Measurements from ENCODE around the gene OBSL1. TPM values are rescaled to one million over a fixed set of nuclear protein-coding genes. Genes with fewer than 3 reads are reported as not detected.

The OBSL1 gene
- total RNA-seq, 6 donors from 2014 or later, result 38.2 to 303 (median 67.4) TPM

DNA sequence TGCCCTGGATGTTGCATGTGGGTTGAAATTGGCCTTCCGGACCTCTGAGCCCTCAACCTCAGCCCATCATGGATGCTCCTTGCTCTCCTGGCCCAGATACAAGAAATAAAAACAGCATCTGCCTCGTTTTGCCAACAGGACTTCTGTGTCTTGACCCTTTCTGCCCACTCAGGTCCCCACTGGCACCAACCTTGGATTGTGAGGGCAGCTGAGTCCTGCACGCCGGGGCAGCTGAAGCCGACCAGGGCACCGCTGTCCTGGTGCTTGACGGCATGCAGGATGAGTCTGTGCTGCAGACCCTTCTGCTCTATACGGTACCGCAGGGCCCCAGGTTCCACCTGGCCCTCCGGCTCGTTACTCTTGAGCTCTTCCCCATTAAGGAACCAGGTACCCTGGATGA is 4.7 kb downstream of the OBSL1 start:
- DNase-seq, result peak in 1 of 2 donors; percentile 49

DNA sequence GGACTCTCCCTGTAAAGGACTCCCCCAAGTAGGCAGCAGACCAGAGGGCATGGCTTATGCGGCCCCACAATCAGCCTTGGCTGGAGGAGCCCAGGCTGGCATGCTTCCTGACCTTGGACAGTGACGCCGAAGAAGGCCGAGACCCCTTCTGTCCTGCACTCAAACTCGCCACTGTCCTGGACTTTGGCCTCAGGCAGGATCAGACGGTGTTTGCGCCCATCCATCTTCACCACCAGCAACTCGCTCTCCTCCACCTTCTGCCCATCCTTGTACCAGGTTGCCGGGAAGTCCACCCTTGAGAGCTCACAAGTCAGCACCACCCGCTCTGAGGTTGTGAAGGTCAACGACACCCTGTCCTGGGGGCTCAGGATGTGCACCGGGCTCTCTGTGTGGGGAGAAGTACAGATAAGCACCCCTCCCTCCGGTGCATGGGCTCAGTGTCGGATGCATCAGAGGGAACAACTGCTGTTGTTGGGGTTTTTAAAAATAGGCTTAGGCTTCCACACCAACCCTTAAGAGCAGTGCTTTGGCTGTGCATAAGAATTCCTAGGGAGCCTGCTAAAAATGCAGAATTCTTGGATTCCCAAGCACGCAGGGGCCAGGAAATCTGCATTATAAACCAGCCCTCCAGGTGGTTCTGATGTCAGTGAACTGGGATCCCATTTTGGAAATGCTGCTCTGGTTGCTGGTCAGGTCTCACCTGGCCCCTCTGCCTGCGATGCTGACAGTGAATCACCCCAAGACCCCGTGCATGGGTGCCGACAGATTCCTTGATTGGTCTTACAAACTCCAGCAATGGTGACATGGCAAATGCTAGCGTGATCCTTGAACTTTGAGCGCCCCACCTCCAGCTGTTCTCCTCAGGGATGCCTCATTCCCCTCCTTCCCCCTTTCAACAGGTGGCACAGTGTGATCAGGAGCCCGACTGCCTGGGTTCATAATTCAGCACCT is 5.9 kb downstream of the OBSL1 start:
- Histone ChIP-seq H3K9me3 (no peaks in the 10 kb centered on the region), H3K27ac (no peak overlapping the region), H3K36me3 (peaks cover 0 to 13% (median 3%) of the 10 kb centered on the region in 4 donors), H3K27me3 (no peaks in the 10 kb centered on the region), H3K4me1 (peaks cover 3 to 12% (median 8%) of the 10 kb centered on the region in 4 donors), H3K4me3 (no peak overlapping the region)
- 86 to 89% methylated on average over 19 to 21 of the region's 21 CpGs for whole genome bisulfite sequencing, 2 donors
- TF ChIP-seq EP300 (IDR thresholded peaks at IDR 0.05) (no peak), POLR2A (IDR thresholded peaks at IDR 0.05) (no peak), POLR2AphosphoS5 (IDR thresholded peaks at IDR 0.05) (no peak)
- TF ChIP-seq, protein P1, sequence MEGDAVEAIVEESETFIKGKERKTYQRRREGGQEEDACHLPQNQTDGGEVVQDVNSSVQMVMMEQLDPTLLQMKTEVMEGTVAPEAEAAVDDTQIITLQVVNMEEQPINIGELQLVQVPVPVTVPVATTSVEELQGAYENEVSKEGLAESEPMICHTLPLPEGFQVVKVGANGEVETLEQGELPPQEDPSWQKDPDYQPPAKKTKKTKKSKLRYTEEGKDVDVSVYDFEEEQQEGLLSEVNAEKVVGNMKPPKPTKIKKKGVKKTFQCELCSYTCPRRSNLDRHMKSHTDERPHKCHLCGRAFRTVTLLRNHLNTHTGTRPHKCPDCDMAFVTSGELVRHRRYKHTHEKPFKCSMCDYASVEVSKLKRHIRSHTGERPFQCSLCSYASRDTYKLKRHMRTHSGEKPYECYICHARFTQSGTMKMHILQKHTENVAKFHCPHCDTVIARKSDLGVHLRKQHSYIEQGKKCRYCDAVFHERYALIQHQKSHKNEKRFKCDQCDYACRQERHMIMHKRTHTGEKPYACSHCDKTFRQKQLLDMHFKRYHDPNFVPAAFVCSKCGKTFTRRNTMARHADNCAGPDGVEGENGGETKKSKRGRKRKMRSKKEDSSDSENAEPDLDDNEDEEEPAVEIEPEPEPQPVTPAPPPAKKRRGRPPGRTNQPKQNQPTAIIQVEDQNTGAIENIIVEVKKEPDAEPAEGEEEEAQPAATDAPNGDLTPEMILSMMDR (IDR thresholded peaks at IDR 0.05), result no peak
- DNase-seq, result no peak
- no peak for ATAC-seq (ENCODE audit: low FRiP score in 2 of 2)

More for the DNA sequence above, 4.7 kb downstream of the OBSL1 start:
- WGBS, 2 donors, result 81 to 96% methylated on average over 2 to 9 of the region's 11 CpGs
- TF ChIP-seq, protein P1 (IDR thresholded peaks at IDR 0.05), result no peak
- TF ChIP-seq POLR2AphosphoS5 (IDR thresholded peaks at IDR 0.05) (no peak), EP300 (IDR thresholded peaks at IDR 0.05) (no peak), POLR2A (IDR thresholded peaks at IDR 0.05) (no peak)
- Histone ChIP-seq H3K27me3 (peaks cover 0 to 4% (median 0%) of the 10 kb centered on the region in 4 donors), H3K9me3 (no peaks in the 10 kb centered on the region), H3K36me3 (peaks cover 0 to 13% (median 3%) of the 10 kb centered on the region in 4 donors), H3K27ac (no peak overlapping the region), H3K4me3 (no peak overlapping the region), H3K4me1 (peaks cover 0 to 21% (median 10%) of the 10 kb centered on the region in 4 donors)
- ATAC-seq (ENCODE audit: low FRiP score in 2 of 2), result no peak

DNA sequence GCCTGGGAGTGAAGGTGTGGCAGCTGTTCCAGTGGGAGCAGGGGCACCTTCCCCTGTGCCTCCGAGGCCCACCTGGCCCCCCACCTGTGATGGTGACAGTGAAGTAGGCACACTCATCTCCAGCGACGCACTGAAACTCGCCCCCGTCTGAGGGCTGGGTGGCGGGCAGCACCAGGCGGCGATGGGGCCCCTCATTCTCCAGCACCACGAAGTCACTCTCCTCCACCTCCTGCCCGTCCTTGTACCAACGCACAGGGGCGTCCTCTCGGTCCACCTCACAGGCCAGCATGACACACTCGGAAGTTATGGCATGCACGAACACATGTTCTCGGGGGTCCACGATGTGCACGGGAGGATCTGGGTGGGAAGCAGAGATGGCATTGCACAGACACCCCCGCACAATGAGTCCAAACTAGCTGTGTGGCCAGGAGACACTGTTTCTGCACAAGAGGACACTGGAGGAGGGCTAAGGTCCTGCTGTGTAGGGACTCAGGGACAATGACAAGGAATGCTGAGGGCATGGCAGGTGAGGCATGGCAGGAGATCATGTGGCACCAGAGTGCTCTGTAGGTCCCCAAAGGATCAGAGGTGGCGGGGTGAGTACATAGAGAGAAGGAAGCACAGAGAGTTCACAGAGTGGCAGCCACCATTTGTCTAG is 7.9 kb downstream of the OBSL1 start:
- WGBS, 2 donors, result 93% methylated on average over 18 to 20 of the region's 20 CpGs
- H3K36me3 ChIP-seq, result peaks cover 0 to 13% (median 3%) of the 10 kb centered on the region in 4 donors
- H3K4me3 ChIP-seq, result no peak overlapping the region
- H3K9me3 ChIP-seq, result no peaks in the 10 kb centered on the region
- no peaks in the 10 kb centered on the region for H3K27me3 ChIP-seq
- TF ChIP-seq, protein P1 (IDR thresholded peaks at IDR 0.05), result no peak
- TF ChIP-seq POLR2A (IDR thresholded peaks at IDR 0.05) (no peak), EP300 (IDR thresholded peaks at IDR 0.05) (no peak), POLR2AphosphoS5 (IDR thresholded peaks at IDR 0.05) (no peak)
- peak in 1 of 2 donors; percentile 68 for DNase-seq
- peaks cover 5 to 12% (median 9%) of the 10 kb centered on the region in 4 donors for H3K4me1 ChIP-seq
- ATAC-seq (ENCODE audit: low FRiP score in 2 of 2), result no peak
- H3K27ac ChIP-seq, result no peak overlapping the region

DNA sequence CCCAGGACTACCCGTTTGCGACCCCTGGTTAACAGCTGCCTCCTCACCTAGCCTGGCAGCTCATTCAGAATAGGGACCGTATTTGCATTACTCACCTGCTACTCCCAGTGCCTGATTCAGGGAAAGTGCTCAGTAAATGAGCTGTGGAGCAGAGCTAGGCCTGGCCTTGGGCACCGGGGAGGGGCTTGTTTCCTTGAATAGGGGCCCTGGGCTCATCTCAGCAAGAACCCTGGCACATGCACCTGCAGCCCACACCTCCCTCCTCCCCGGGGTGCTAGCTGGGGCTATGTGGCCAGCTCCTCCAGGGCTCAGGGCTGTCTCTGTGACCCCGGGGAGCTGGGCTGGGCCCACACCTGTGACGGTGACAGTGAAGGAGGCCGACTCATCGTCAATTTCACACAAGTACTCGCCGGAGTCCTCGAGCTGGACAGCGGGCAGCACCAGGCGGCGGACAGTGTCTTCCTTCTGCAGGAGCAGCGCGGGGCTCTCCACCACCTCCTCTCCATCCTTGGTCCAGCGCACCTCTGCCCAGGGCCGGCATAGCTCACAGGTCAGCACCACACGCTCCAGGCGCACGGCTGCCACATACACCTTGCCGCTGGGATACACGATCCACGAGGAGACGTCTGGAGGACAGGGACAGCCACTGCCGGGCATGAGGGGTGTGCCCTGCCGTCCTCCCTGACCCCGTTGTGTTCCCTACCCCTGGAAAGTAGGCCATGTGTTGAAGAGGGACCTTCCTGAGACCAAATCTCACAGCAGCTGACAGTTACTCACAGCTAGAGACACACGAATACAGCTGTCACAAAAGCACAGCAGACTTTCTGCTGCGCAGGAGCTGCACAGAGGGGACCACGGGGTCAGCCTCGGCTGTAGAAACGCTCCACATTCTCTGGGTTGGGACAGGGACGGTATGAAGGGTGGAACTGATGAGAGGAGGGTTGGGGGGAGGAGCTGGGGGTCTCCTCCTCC is 9.0 kb downstream of the OBSL1 start:
- H3K27me3 ChIP-seq, result no peaks in the 10 kb centered on the region
- H3K4me1 ChIP-seq, result peaks cover 5 to 12% (median 9%) of the 10 kb centered on the region in 4 donors
- peaks cover 0 to 13% (median 3%) of the 10 kb centered on the region in 4 donors for H3K36me3 ChIP-seq
- ATAC-seq (ENCODE audit: low FRiP score in 2 of 2) (no peak), DNase-seq (peak in 1 of 2 donors; percentile 79)
- no peak overlapping the region for H3K27ac ChIP-seq
- no peaks in the 10 kb centered on the region for H3K9me3 ChIP-seq
- 83 to 89% methylated on average over 21 to 35 of the region's 35 CpGs for WGBS, 2 donors
- no peak for TF ChIP-seq POLR2AphosphoS5 (IDR thresholded peaks at IDR 0.05)
- TF ChIP-seq, protein P1 (IDR thresholded peaks at IDR 0.05), result no peak
- TF ChIP-seq EP300 (IDR thresholded peaks at IDR 0.05), result no peak
- TF ChIP-seq POLR2A (IDR thresholded peaks at IDR 0.05), result no peak
- H3K4me3 ChIP-seq, result no peak overlapping the region

All from upper lobe of left lung (tissue), 6 donors.